Activated naive CD8-positive, alpha-beta T cell treated with anti-CD3 and anti-CD28 coated beads, Interleukin-2, amount 50 U/mL, for 24 hours (primary cell): ENCODE measurements around the gene MARF1.
"Not testable (repeated sequence)": the region's sequence is repeated elsewhere in the genome, so short reads cannot be mapped to it uniquely, and the experiment has no call there.

Experiments used
- ATAC-seq: fragments of 150-1000 bp; cut with Tn5 transposase; one replicate; pipeline ENCODE4 v1.10.0; 2021
- DNase-seq: peaks from one replicate; pipeline ENCODE4 v3.0.0; 2021
- H3K27ac Mint-ChIP-seq: one replicate; pipeline ENCODE4 v1.8.0; 2021; ENCODE audit warnings: mild to moderate bottlenecking, mixed read lengths
- H3K27me3 Mint-ChIP-seq: one replicate; pipeline ENCODE4 v1.8.0; 2021; ENCODE audit warnings: mixed read lengths
- H3K36me3 Mint-ChIP-seq: one replicate; pipeline ENCODE4 v1.8.0; 2021; ENCODE audit warnings: low read depth, mixed read lengths
- H3K4me1 Mint-ChIP-seq: one replicate; pipeline ENCODE4 v1.8.0; 2021; ENCODE audit warnings: mixed read lengths
- H3K4me3 Mint-ChIP-seq: one replicate; pipeline ENCODE4 v1.8.0; 2021; ENCODE audit warnings: mild to moderate bottlenecking, moderate library complexity, mixed read lengths
- H3K9me3 Mint-ChIP-seq: one replicate; pipeline ENCODE4 v1.8.0; 2021; ENCODE audit warnings: mixed read lengths

MARF1 gene

GRCh38 chr16:15646557-15647293, 3.8 kb upstream of the MARF1 start:
- not testable (repeated sequence) for H3K36me3 Mint-ChIP-seq, H3K4me3 Mint-ChIP-seq, H3K9me3 Mint-ChIP-seq, H3K27me3 Mint-ChIP-seq, ATAC-seq, DNase-seq
- peak overlapping the region; percentile 22 for H3K27ac Mint-ChIP-seq
- H3K4me1 Mint-ChIP-seq: peaks cover 47% of the 10 kb centered on the region

- H3K27ac Mint-ChIP-seq, H3K27me3 Mint-ChIP-seq, H3K4me3 Mint-ChIP-seq, ATAC-seq, H3K36me3 Mint-ChIP-seq, H3K9me3 Mint-ChIP-seq: not testable (repeated sequence)
- H3K4me1 Mint-ChIP-seq: peaks cover 52% of the 10 kb centered on the region
- DNase-seq: peak; percentile 50
These were observed 2.1 kb upstream of the MARF1 start for GRCh38 chr16:15644962-15645465.

GRCh38 chr16:15644267-15644961, 1.5 kb upstream of the MARF1 start:
- Mint-ChIP-seq H3K9me3 (no peaks in the 10 kb centered on the region), H3K27ac (peak overlapping the region; percentile 87), H3K4me1 (peaks cover 54% of the 10 kb centered on the region), H3K27me3 (no peaks in the 10 kb centered on the region), H3K4me3 (peak overlapping the region; percentile 90), H3K36me3 (peaks cover 2% of the 10 kb centered on the region)
- DNase-seq (no peak), ATAC-seq (no peak)

- Mint-ChIP-seq H3K4me1 (peaks cover 57% of the 10 kb centered on the region), H3K36me3 (peaks cover 6% of the 10 kb centered on the region), H3K27ac (peak overlapping the region; percentile 87), H3K9me3 (no peaks in the 10 kb centered on the region), H3K27me3 (no peaks in the 10 kb centered on the region), H3K4me3 (peak overlapping the region; percentile 90)
- no peak for DNase-seq
- no peak for ATAC-seq
These were observed 944 bp upstream of the MARF1 start for GRCh38 chr16:15643946-15644250.

GRCh38 chr16:15642557-15643047, 352 bp downstream of the MARF1 start:
- DNase-seq (peak; percentile 85), ATAC-seq (peak; percentile 77)
- no peaks in the 10 kb centered on the region for H3K9me3 Mint-ChIP-seq
- peak overlapping the region; percentile 87 for H3K27ac Mint-ChIP-seq
- H3K27me3 Mint-ChIP-seq: no peaks in the 10 kb centered on the region
- H3K4me1 Mint-ChIP-seq: peaks cover 69% of the 10 kb centered on the region
- peak overlapping the region; percentile 90 for H3K4me3 Mint-ChIP-seq
- peaks cover 18% of the 10 kb centered on the region for H3K36me3 Mint-ChIP-seq

- Mint-ChIP-seq H3K27ac (peak overlapping the region; percentile 87), H3K4me1 (peaks cover 72% of the 10 kb centered on the region), H3K36me3 (peaks cover 25% of the 10 kb centered on the region), H3K27me3 (no peaks in the 10 kb centered on the region), H3K4me3 (peak overlapping the region; percentile 90), H3K9me3 (no peaks in the 10 kb centered on the region)
- ATAC-seq (no peak), DNase-seq (no peak)
These were observed 999 bp downstream of the MARF1 start for GRCh38 chr16:15641753-15642556.

GRCh38 chr16:15640966-15641365, 2.0 kb downstream of the MARF1 start:
- peak overlapping the region; percentile 90 for H3K4me3 Mint-ChIP-seq
- peaks cover 80% of the 10 kb centered on the region for H3K4me1 Mint-ChIP-seq
- H3K27ac Mint-ChIP-seq: peak overlapping the region; percentile 87
- H3K36me3 Mint-ChIP-seq: peaks cover 34% of the 10 kb centered on the region
- DNase-seq (no peak), ATAC-seq (no peak)
- no peaks in the 10 kb centered on the region for H3K9me3 Mint-ChIP-seq
- no peaks in the 10 kb centered on the region for H3K27me3 Mint-ChIP-seq

GRCh38 chr16:15639061-15639568, 3.8 kb downstream of the MARF1 start:
- Mint-ChIP-seq H3K27ac (peak overlapping the region; percentile 87), H3K9me3 (no peaks in the 10 kb centered on the region), H3K36me3 (peaks cover 52% of the 10 kb centered on the region), H3K4me1 (peaks cover 83% of the 10 kb centered on the region), H3K27me3 (no peaks in the 10 kb centered on the region), H3K4me3 (peak overlapping the region; percentile 71)
- DNase-seq: peak; percentile 31
- peak; percentile 37 for ATAC-seq

GRCh38 chr16:15636392-15636873, 6.5 kb downstream of the MARF1 start:
- ATAC-seq: peak; percentile 29
- no peak for DNase-seq
- Mint-ChIP-seq H3K4me1 (peaks cover 86% of the 10 kb centered on the region), H3K36me3 (peaks cover 74% of the 10 kb centered on the region), H3K4me3 (peak overlapping the region; percentile 44), H3K9me3 (no peaks in the 10 kb centered on the region), H3K27ac (peak overlapping the region; percentile 87), H3K27me3 (no peaks in the 10 kb centered on the region)

- H3K27ac Mint-ChIP-seq: peak overlapping the region; percentile 87
- ATAC-seq (no peak), DNase-seq (no peak)
- H3K36me3 Mint-ChIP-seq: peaks cover 75% of the 10 kb centered on the region
- no peaks in the 10 kb centered on the region for H3K9me3 Mint-ChIP-seq
- peaks cover 81% of the 10 kb centered on the region for H3K4me1 Mint-ChIP-seq
- H3K27me3 Mint-ChIP-seq: no peaks in the 10 kb centered on the region
- H3K4me3 Mint-ChIP-seq: peak overlapping the region; percentile 44
These were observed 7.0 kb downstream of the MARF1 start for GRCh38 chr16:15635926-15636325.

- no peaks in the 10 kb centered on the region for H3K27me3 Mint-ChIP-seq
- H3K4me3 Mint-ChIP-seq: no peak overlapping the region
- ATAC-seq: no peak
- no peak for DNase-seq
- H3K36me3 Mint-ChIP-seq: peaks cover 68% of the 10 kb centered on the region
- H3K27ac Mint-ChIP-seq: peak overlapping the region; percentile 78
- no peaks in the 10 kb centered on the region for H3K9me3 Mint-ChIP-seq
- H3K4me1 Mint-ChIP-seq: peaks cover 42% of the 10 kb centered on the region
These were observed 11.1 kb downstream of the MARF1 start for GRCh38 chr16:15631730-15632409.

GRCh38 chr16:15621889-15622288, 21.1 kb downstream of the MARF1 start:
- DNase-seq (no peak), ATAC-seq (no peak)
- Mint-ChIP-seq H3K4me3 (no peak overlapping the region), H3K27ac (no peak overlapping the region), H3K9me3 (no peaks in the 10 kb centered on the region), H3K27me3 (no peaks in the 10 kb centered on the region), H3K4me1 (peaks cover 4% of the 10 kb centered on the region), H3K36me3 (peaks cover 48% of the 10 kb centered on the region)

GRCh38 chr16:15621456-15621855, 21.5 kb downstream of the MARF1 start:
- H3K36me3 Mint-ChIP-seq: peaks cover 51% of the 10 kb centered on the region
- no peak overlapping the region for H3K27ac Mint-ChIP-seq
- DNase-seq (no peak), ATAC-seq (no peak)
- H3K27me3 Mint-ChIP-seq: no peaks in the 10 kb centered on the region
- peaks cover 4% of the 10 kb centered on the region for H3K4me1 Mint-ChIP-seq
- H3K9me3 Mint-ChIP-seq: no peaks in the 10 kb centered on the region
- H3K4me3 Mint-ChIP-seq: no peak overlapping the region
